H1 (cell line): Measurements from ENCODE around the gene RRP1. TPM values are rescaled to one million over a fixed set of nuclear protein-coding genes. Genes with fewer than 3 reads are reported as not detected.

Experiments used
- ATF3 ChIP-seq: IDR thresholded peaks from 2 replicates; pipeline ENCODE4 v1.6.1; 2011; ENCODE audit warnings: low read depth, mild to moderate bottlenecking, low read length; ENCODE audit not compliant: insufficient read depth
- TBP ChIP-seq: IDR thresholded peaks from 2 replicates; pipeline ENCODE4 v1.6.1; 2011; ENCODE audit warnings: low read depth, low read length, improper control_type of control experiment
- USF2 ChIP-seq: IDR thresholded peaks from 2 replicates; pipeline ENCODE4 v1.6.1; 2011; ENCODE audit warnings: low read length, improper control_type of control experiment
- polyA plus RNA-seq, 7 experiments: library from polyadenylated mRNA; depleted of rRNA in 3 of 7; stranded (reverse) in 5 of 7; unstranded in 2 of 7; fragments of >200 nt in 5 of 7; fragments of 200-250 nt in 2 of 7; gene quantifications; 1 replicate in 5 of 7; 2 replicates in 1 of 7; 4 replicates in 1 of 7; pipeline versions ENCODE4 v1.2.1 to v1.2.3, GENCODE V29; 2011 to 2013; ENCODE audit warnings: missing spikeins in 2 of 7, mixed read lengths in 2 of 7
- total RNA-seq: library from RNA; stranded (reverse); fragmentation: NEBNext Ultra II Directional; extraction: Animal tissue kit (Norgen Biotek cat#: 25700); gene quantifications from 2 replicates; pipeline ENCODE4 v1.2.1, GENCODE V29; 2021

Gene RRP1
- total and polyA plus RNA-seq, 2 of the 8 experiments (the other 6 are each of a cell fraction or from before 2014, with no cell fraction given), result 11.6 to 55.2 TPM

GRCh38 chr21:43739621-43740435, 49.5 kb upstream of the RRP1 start (continued):
- no peak for TF ChIP-seq USF2
- TF ChIP-seq TBP, result no peak
- no peak for TF ChIP-seq ATF3
- TF ChIP-seq, all 59 proteins: peak for 0
